Colonic mucosa (tissue), 4 donors: Measurements from ENCODE around the gene FKBP11. TPM values are rescaled to one million over a fixed set of nuclear protein-coding genes. Genes with fewer than 3 reads are reported as not detected.
A peak's percentile ranks its signal among the peaks of the same experiment; 100 is the strongest.
"Not testable (repeated sequence)": the region's sequence is repeated elsewhere in the genome, so short reads cannot be mapped to it uniquely, and the experiment has no call there.

Experiments used
- DNase-seq: peaks from one replicate; pipeline ENCODE4 v3.0.0-alpha.2; 2020
- H3K27ac ChIP-seq: fragments of 200-600 bp; one replicate; pipeline ENCODE4 v1.8.0; 2021
- H3K27me3 ChIP-seq: fragments of 200-600 bp; one replicate; pipeline ENCODE4 v1.8.0; 2021
- H3K36me3 ChIP-seq: fragments of 200-600 bp; one replicate; pipeline ENCODE4 v1.8.0; 2021
- H3K4me1 ChIP-seq: fragments of 200-600 bp; one replicate; pipeline ENCODE4 v1.8.0; 2021; ENCODE audit warnings: mild to moderate bottlenecking
- H3K4me3 ChIP-seq: fragments of 200-600 bp; one replicate; pipeline ENCODE4 v1.8.0; 2021
- H3K9ac ChIP-seq, 2 donors: one replicate each; pipeline ENCODE4 v1.7.0; 2013; ENCODE audit warnings: control low read depth in 2 of 2, low read depth in 2 of 2, low read length in 2 of 2
- H3K9me3 ChIP-seq: fragments of 200-600 bp; one replicate; pipeline ENCODE4 v1.8.0; 2021
- intact Hi-C: fragments of 100-400 bp; cut with DNase I; formaldehyde crosslinking; loops from one replicate; pipeline ENCODE4 v1.14.1; 2022
- total RNA-seq, 2 donors: library from RNA; stranded (reverse); fragmentation: NEBNext Ultra II Directional in 1 of 2; extraction: Animal tissue kit (Norgen Biotek cat#: 25700) in 1 of 2; gene quantifications; one replicate each; pipeline ENCODE4 v1.2.1, GENCODE V29; 2021
- TF ChIP-seq, protein P1 (sequence below): fragments of 200-600 bp; IDR thresholded peaks from one replicate; pipeline ENCODE4 v1.8.0; 2022; ENCODE audit warnings: antibody characterized with exemption, mild to moderate bottlenecking
- donor health status: healthy.
- donor health status: DM: no; HTN: no; CAD: no.
- donor health status: DM: no; HTN: no; CAD: no.

The FKBP11 gene
- total RNA-seq, 2 donors from 2014 or later = 33.7 to 47.4 TPM

DNA sequence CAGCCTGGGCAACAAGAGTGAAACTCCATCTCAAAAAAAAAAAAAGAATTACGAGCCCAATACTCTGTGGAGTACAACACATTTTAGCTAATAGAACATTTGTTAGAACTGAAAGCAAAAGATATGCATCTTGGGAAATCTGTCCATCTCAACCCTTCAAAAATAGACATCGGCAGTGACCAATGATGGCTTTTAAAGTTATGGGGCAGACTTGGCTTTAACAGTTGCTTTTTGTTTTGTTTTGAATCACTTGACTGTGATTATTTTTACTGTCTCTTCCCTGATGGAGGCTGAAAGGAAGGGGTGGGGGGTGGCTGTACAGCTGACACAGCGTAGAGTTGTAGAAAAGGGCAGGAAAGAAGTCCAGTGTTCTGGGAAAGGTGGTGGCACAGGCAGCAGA lies 2.2 kb downstream of the FKBP11 start:
- H3K4me1 ChIP-seq = no peaks in the 10 kb centered on the region
- no peak for DNase-seq
- no peaks in the 10 kb centered on the region for H3K36me3 ChIP-seq
- TF ChIP-seq, protein P1, sequence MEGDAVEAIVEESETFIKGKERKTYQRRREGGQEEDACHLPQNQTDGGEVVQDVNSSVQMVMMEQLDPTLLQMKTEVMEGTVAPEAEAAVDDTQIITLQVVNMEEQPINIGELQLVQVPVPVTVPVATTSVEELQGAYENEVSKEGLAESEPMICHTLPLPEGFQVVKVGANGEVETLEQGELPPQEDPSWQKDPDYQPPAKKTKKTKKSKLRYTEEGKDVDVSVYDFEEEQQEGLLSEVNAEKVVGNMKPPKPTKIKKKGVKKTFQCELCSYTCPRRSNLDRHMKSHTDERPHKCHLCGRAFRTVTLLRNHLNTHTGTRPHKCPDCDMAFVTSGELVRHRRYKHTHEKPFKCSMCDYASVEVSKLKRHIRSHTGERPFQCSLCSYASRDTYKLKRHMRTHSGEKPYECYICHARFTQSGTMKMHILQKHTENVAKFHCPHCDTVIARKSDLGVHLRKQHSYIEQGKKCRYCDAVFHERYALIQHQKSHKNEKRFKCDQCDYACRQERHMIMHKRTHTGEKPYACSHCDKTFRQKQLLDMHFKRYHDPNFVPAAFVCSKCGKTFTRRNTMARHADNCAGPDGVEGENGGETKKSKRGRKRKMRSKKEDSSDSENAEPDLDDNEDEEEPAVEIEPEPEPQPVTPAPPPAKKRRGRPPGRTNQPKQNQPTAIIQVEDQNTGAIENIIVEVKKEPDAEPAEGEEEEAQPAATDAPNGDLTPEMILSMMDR = no peak
- intact Hi-C loops = loop anchor here (5.0 kb wide), 1 partner anchor 64 kb away; no protein-coding TSS in a partner anchor
- H3K27ac ChIP-seq = no peak overlapping the region
- no peaks in the 10 kb centered on the region for H3K9me3 ChIP-seq
- H3K9ac ChIP-seq = no peak overlapping the region
- H3K27me3 ChIP-seq = no peaks in the 10 kb centered on the region
- no peak overlapping the region for H3K4me3 ChIP-seq

DNA sequence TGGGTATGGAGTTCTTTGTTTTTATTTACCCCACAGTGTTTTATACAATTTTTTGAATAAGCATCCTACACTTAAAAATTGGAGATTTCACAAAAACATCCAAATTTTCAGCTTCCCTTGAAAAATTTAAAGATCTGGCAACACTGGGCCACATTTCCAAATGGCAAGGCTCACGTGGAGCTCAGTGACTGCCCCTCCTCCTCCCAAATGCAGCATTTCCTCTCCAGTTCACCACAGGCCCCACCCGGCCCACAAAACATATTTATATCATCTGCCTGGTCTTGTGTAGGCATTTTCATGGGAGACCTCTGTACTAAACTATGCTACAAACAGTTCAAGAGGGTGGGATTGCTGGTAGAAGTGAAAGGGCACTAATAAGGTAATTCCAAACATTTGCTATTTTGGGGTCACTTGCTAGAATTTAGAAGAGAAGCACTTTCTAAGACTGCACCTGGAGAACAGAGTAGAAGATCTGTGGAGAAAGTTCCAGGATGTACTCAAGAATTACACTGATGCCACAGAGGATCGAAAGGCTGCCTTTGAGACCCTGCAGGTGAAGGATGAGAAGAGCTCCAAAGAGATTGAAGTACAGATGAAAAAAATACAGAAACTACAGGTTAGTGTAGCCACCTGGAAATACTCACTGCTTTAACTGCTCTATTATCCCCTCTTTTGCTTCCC lies 7.3 kb downstream of the FKBP11 start:
- H3K4me1 ChIP-seq = no peaks in the 10 kb centered on the region
- H3K9ac ChIP-seq = no peak overlapping the region
- no peaks in the 10 kb centered on the region for H3K9me3 ChIP-seq
- no peak for DNase-seq
- H3K36me3 ChIP-seq = no peaks in the 10 kb centered on the region
- TF ChIP-seq, protein P1 = no peak
- H3K27ac ChIP-seq = no peak overlapping the region
- no peak overlapping the region for H3K4me3 ChIP-seq
- intact Hi-C loops = no loop called here
- H3K27me3 ChIP-seq = no peaks in the 10 kb centered on the region

DNA sequence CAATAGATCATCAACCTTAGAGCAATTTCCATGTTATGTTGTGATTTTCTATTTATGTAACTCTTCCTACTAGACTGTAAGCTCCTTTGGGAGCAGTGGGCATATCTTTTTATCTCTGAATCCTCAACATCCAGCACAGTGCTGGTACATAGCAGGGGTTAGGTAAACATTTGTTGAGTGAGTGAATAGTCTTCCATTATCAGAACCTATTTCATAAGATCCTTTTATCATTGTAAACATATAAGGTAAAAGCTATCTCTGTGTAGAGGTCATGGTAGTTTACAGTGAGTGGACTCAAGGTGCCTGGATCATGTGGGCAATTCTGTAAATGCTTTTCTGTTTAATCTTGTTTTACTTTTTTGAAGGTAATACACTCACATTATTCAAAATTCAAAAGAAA lies 15.1 kb downstream of the FKBP11 start:
- no peak for DNase-seq
- H3K4me3 ChIP-seq = no peak overlapping the region
- no peak overlapping the region for H3K9ac ChIP-seq
- H3K36me3 ChIP-seq = no peaks in the 10 kb centered on the region
- H3K27me3 ChIP-seq = no peaks in the 10 kb centered on the region
- no peak overlapping the region for H3K27ac ChIP-seq
- H3K4me1 ChIP-seq = no peaks in the 10 kb centered on the region
- intact Hi-C loops = no loop called here
- TF ChIP-seq, protein P1 = no peak
- H3K9me3 ChIP-seq = no peaks in the 10 kb centered on the region

DNA sequence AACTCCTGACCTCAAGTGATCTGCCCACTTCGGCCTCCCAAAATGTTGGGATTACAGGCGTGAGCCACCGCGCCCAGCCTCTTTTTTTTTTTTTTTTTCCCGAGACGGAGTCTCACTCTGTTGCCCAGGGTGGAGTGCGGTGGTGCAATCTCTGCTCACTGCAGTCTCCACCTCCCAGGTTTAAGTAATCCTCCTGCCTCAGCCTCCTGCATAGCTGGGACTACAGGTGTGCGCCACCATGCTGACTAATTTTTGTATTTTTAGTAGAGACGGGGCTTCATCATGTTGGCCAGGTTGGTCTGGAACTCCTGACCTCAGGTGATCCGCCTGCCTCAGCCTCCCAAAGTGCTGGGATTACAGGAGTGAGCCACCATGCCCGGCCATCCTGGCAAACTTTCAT lies 15.6 kb downstream of the FKBP11 start:
- H3K36me3 ChIP-seq, intact Hi-C loops, H3K27me3 ChIP-seq, H3K9ac ChIP-seq, H3K9me3 ChIP-seq, DNase-seq, H3K27ac ChIP-seq, H3K4me3 ChIP-seq, H3K4me1 ChIP-seq: not testable (repeated sequence)

- Histone ChIP-seq H3K36me3 (no peaks in the 10 kb centered on the region), H3K27me3 (no peaks in the 10 kb centered on the region), H3K9me3 (no peaks in the 10 kb centered on the region), H3K4me3 (no peak overlapping the region), H3K9ac (no peak overlapping the region), H3K4me1 (no peaks in the 10 kb centered on the region), H3K27ac (no peak overlapping the region)
- DNase-seq = no peak
- TF ChIP-seq, protein P1 = no peak
- intact Hi-C loops = no loop called here
Observed at GRCh38 chr12:48907245-48907644, 18.0 kb downstream of the FKBP11 start.

- H3K36me3 ChIP-seq = no peaks in the 10 kb centered on the region
- H3K9ac ChIP-seq = no peak overlapping the region
- DNase-seq = peak; percentile 79
- H3K4me1 ChIP-seq = no peaks in the 10 kb centered on the region
- H3K27me3 ChIP-seq = no peaks in the 10 kb centered on the region
- H3K9me3 ChIP-seq = no peaks in the 10 kb centered on the region
- intact Hi-C loops = no loop called here
- H3K27ac ChIP-seq = no peak overlapping the region
- peak overlapping the region; percentile 4 for H3K4me3 ChIP-seq
- TF ChIP-seq, protein P1 = peak; percentile 58
Observed at GRCh38 chr12:48903982-48904411, 21.3 kb downstream of the FKBP11 start.
